Activated CD4-positive, CD25-positive, alpha-beta regulatory T cell treated with anti-CD3 and anti-CD28 coated beads, Interleukin-2, amount 50 U/mL, for 16 hours (primary cell): ENCODE results near the gene HASPIN.
"Not testable (repeated sequence)": the region's sequence is repeated elsewhere in the genome, so short reads cannot be mapped to it uniquely, and the experiment has no call there.

Experiments
- DNase-seq: peaks from one replicate; pipeline ENCODE4 v3.0.0-alpha.2; 2020; ENCODE audit warnings: low read depth, low spot score

Gene HASPIN

DNA sequence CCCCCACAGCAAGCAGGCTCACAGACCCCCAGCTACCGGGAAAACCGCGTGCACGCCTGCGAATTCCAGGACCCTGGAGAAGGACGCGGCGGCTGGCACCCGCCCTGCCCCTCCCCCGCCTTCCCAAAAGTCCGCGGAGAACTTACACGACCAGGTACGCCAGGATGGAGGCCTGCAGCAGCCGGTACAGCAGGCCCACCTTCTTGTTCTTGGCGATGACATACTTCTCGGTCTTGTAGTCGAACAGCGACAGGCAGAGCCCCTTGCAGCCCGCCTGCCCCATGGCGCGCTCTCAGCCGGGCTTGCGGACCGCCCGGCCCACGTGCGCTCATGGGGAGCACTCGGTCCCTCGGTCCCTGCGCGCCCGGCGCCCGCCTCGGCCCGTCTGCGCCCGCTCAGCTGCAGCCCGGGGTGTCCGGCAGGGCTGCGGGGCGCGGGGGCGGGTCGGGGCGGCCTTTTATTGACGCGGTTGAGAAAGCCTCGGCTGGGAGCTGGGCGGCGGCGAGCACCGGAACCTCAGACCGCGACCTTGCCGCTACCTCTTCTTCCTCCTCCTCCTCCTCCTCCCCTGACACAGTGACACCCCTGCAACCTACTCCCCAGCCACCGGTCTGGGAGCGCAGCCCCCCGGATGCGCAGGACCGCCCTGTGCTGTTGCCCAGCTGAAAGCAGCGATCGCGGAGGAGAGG is 27.8 kb upstream of the HASPIN start, which contains the start of gene P2RX5:
Gene P2RX5, minus strand, starts transcription at position 433 of the 689 bp plus-strand sequence. Its CDS starts 150 bp downstream, at position 283.
- DNase-seq = no peak

DNA sequence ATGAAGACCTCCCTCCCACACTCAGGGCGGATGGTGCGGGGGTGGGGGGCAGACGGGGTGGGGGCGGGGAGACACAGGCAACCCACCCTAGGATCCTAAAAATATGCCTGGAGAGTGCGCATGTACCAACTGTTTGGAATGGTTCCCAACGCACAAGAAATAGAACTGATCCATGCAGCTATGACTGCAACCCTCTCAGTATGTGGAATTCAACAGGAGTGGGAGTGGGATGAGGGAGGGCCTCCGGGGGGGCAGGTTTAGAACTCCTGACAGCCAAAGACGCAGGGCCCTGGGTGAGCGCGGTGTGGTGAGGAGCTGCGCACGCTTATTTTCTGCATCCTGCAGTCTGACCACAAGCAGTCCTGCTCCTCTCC is 26.6 kb upstream of the HASPIN start:
- DNase-seq = no peak

DNA sequence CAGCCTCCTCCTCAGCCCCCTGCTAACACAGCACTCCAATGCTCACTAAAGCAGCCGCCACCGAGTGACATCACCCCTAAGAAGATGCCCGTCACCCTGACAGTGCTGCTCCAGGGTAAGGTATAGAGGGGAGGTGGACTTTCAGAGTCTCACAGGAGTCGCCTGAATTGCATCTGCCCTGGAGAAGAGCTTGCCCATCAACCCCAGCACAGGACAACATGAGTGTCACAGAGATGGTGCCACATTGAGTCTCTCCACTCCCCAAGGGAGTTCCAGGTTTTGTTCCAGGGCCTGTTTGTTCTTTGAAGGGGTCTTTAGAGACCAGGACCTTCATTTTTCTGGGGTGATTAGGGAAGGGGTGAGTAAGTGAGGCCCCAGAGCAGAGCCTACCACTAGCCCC is 25.6 kb upstream of the HASPIN start:
- no peak for DNase-seq

DNA sequence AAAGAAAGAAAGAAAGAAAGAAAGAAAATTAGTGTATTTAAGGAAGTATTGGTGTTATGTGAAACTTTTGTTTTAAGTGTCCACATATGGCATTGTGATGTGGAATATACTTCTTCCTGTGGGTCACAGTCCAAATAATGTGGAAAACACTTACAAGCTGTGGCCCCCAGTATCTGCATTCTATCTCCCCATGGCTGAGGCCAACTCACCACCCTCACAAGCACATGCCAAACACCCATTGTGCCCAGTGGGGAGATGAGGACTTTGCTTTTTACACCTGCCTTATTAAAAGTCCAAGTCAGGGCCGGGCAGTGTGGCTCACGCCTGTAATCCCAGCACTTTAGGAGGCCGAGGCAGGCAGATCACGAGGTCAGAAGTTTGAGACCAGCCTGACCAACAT is 23.8 kb upstream of the HASPIN start:
- no peak for DNase-seq

DNA sequence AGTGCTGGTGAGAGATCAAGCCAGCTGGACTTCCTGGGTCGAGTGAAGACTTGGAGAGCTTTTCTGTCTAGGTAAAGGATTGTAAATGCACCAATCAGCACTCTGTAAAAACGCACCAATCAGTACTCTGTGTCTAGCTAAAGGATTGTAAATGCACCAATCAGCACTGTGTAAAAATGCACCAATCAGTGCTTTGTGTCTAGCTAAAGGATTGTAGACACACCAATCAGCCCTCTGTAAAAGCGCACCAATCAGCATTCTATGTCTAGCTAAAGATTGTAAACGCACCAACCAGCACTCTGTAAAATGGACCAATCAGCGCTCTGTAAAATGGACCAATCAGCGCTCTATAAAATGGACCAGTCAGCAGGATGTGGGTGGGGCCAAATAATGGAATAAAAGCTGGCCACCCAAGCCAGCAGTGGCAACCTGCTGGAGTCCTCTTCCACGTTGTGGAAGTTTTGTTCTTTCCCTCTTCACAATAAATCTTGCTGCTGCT is 21.6 kb upstream of the HASPIN start:
- DNase-seq = not testable (repeated sequence)

- no peak for DNase-seq
Observed at GRCh38 chr17:3704931-3705717, 18.6 kb upstream of the HASPIN start.

GRCh38 chr17:3705718-3705984 is 18.1 kb upstream of the HASPIN start:
- not testable (repeated sequence) for DNase-seq

GRCh38 chr17:3708366-3708765 is 15.3 kb upstream of the HASPIN start:
- no peak for DNase-seq

DNA sequence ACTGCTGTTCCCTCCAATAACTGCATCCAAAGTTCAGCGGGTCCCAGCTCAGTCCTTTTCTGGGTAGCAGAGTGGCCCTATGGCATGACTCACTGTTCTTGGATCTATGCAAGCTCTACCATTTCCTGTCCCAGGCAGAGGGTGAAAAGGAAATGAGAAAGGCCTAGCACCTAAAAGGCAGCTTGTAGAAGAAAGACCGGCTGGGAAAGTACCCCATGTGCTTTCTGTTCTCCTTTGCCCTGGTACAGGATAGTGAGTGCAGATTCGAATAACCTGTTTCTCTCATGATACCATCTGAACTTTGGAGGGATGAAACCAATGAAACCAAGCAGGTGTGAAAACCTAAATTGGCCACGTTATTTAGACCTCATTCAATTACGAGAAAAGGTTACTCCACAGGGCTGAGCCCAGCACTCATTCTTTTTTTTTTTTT is 12.7 kb upstream of the HASPIN start:
- DNase-seq = peak; percentile 55

DNA sequence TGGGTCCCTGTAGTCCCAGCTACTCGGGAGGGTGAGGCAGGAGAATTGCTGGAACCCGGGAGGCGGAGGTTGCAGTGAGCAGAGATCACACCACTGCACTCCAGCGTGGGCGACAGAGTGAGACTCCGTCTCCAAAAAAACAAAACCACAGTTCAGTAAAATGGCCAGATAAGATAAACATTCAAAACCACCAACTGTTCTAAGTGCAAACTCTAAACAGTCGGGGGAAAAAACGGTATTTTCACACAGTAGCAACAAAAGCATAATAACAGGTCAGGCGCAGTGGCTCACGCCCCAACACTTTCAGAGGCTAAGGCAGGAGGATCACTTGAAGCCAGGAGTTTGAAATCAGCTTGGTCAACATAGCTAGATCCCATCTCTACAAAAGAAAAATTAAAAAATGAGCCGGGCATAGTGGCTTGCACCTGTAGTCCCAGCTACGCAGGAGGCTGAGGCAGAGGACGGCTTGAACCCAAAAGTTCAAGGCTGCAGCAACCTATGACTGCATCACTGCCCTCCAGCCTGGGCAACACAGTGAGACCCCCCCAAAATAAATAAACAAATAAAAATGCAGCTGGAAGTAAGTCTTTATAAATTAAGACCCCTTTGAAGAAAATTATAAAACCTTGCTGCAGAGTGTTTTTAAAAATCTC is 10.8 kb upstream of the HASPIN start:
- DNase-seq = no peak

GRCh38 chr17:3715296-3715695 is 8.4 kb upstream of the HASPIN start:
- no peak for DNase-seq

- DNase-seq = no peak
Observed at GRCh38 chr17:3718201-3718600, 5.5 kb upstream of the HASPIN start.

DNA sequence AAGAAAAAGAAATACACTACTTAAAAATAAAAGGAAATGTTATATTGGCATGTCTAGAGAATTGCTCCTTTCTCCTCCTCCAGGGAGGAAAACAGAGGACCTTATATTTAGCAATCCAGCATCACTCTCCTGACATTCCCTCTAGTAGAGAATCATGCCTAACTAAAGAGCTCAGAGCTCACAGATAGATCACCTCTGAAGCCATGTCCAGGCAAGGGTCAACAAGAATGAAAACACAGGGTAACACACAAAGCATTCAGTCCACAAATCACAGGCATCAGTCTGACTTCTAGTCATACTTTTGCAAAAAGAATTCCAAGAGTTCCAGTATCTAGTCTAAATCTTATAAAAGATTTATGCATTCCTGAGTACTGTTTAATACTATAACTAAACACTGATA is 4.4 kb upstream of the HASPIN start:
- DNase-seq = no peak

DNA sequence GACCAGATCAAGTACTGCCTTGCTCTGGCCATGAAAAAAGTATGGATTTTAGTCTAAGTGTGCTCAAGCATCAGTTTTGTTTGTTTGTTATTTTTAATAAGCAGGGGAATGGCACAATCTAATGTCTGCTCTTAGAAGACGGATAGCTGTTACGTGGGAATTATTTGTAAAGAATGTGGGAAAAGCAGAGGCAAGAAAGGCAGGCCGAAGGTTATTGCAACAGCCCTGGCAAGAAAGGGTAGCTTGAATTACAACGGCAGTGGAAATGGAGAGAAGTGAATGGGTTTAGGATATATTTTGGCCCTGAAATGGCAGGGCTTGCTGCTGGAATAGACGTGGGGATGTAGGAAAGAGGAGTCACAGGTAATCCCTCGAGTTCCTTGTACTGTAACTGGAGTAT is 987 bp upstream of the HASPIN start:
- no peak for DNase-seq

DNA sequence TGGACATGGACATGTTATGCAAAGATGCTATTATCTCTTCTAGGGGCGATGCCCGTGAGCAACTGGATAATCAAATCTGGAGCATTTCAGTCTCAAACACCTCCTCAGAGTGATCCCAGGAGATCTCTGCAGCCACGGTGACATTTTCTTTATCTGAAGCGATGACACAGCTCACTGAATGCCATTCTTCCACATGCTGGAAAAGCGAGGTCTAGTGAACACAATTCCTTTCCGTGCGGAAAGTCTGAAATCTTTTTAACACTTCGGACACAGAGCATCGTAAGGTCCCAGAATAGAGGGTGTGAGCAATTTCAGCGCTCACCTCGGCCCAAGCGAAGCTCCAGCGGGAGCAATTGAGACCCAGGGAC is 531 bp upstream of the HASPIN start:
- DNase-seq = no peak

DNA sequence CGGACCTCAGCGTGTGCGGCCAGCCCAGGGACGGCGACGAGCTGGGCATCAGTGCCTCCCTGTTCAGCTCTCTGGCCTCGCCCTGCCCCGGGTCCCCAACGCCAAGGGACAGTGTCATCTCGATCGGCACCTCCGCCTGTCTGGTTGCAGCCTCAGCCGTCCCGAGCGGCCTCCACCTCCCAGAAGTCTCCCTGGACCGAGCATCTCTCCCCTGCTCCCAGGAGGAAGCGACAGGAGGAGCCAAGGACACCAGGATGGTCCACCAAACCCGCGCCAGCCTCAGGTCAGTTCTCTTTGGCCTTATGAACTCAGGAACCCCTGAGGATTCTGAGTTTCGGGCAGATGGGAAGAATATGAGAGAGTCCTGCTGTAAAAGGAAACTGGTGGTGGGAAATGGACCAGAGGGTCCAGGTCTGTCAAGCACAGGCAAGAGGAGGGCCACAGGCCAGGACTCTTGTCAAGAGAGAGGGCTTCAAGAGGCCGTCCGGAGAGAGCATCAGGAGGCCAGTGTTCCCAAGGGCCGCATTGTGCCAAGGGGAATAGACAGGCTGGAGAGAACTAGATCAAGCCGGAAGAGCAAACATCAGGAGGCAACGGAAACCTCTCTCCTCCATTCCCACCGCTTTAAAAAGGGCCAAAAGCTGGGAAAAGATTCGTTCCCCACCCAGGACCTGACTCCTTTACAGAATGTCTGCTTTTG is 825 bp downstream of the HASPIN start:
- no peak for DNase-seq

DNA sequence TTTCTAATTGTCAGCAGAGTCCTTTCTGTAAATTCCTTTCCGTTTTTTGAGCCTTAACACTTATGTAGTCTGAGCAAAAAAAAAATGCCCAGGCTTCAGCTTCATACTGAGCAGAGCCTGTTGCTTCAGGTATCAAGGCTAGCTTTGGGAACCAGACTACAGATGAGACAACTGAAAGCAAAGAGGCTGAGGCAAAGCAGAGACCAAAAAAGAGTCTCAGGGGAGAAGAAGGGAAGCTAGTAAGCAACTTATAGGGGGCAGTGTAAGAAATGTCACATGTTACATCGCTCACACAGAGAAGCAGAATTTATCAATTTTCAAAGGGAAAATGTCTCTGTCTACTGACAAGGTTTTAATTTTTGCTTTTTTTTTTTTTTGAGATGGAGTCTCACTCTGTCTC is 3.3 kb downstream of the HASPIN start:
- no peak for DNase-seq

DNA sequence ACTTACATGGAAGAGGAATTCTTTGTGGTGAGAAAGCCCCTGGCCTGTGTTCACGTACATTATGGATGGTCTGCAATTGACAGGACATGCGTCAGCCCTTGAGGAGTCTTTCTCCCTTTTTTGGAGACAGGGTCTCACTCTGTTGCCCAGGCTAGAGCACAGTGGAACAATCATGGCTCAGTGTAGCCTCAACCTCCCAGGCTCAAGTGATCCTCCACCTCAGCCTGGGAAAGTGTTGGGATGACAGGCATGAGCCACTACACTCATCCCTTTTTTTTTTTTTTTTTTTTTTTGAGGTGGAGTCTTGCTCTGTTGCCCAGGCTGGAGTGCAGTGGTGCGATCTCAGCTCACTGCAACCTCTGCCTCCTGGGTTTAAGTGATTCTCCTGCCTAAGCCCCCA is 4.4 kb downstream of the HASPIN start:
- not testable (repeated sequence) for DNase-seq

- no peak for DNase-seq
Observed at GRCh38 chr17:3729881-3730280, 6.2 kb downstream of the HASPIN start.

DNA sequence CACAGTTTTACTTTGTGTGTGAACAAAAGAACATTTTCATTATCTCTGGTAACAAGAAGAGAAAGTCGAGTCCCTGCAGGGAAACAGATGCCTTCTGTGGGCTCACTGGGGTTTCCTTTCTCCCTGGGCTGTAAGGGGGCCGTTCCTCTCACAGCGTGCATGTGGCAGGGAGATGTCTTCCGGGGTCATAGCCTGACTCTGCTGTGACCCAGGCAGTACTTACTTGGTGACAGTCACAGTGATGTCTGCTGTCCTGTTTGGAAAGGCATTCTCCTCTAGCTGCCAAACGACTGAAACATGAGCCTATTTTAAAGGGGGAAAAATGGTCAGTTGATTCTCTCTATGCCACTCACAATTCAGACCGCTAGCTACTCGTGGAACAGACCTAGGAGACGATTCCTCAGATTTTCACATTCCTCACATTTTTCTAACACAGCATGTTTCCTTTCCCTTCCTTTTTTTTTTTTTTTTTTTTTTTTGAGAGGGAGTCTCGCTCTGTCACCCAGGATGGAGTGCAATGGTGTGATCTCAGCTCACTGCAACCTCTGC is 7.3 kb downstream of the HASPIN start:
- no peak for DNase-seq

DNA sequence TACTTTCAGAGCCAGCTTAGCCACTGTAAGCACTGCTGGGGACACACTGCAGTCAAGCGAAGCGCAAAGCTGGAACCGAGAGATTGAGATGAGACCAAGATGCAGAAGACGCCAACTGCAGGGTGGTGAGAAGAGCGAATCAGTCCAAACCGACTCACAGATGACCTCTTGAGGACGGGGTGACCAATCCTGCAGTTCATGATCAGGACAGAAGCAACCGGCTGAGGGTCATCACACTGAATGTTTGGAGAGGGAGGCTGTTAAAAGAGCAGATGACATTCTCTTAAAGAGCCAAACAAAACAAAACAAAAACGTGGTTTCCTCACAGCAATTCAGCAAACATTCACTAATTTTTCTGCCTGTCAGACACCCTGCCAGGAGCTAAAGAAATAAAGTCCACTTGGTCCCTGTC is 8.5 kb downstream of the HASPIN start:
- DNase-seq = no peak

- DNase-seq = not testable (repeated sequence)
Observed at GRCh38 chr17:3734911-3735276, 11.2 kb downstream of the HASPIN start.
